GM23248 (cell line): Measurements from ENCODE around the gene NKX2-2.

Experiments used
- EZH2 ChIP-seq: fragments of 200-600 bp; sonication (generic); IDR thresholded peaks from 2 replicates; pipeline ENCODE4 v1.6.1; 2018; ENCODE audit warnings: antibody characterized with exemption, mild to moderate bottlenecking; ENCODE audit not compliant: insufficient read depth, poor library complexity, severe bottlenecking
- EZH2phosphoT487 ChIP-seq: fragments of 200-600 bp; sonication (generic); IDR thresholded peaks from 2 replicates; pipeline ENCODE4 v1.6.1; 2018; ENCODE audit warnings: antibody characterized with exemption, moderate library complexity, mild to moderate bottlenecking, low read depth; ENCODE audit not compliant: insufficient read depth

- TF ChIP-seq EZH2 (peak; percentile 16), EZH2phosphoT487 (peak; percentile 26; the same call in 1 of the 2 replicates)
Observed at GRCh38 chr20:21508230-21509078, 5.4 kb downstream of the NKX2-2 start.
